COLO829 (cell line): ENCODE data around the gene HOXB8.

Experiments
- DNase-seq: peaks from one replicate; pipeline ENCODE4 v3.0.0; 2012; ENCODE audit warnings: low spot score

Gene HOXB8

DNA sequence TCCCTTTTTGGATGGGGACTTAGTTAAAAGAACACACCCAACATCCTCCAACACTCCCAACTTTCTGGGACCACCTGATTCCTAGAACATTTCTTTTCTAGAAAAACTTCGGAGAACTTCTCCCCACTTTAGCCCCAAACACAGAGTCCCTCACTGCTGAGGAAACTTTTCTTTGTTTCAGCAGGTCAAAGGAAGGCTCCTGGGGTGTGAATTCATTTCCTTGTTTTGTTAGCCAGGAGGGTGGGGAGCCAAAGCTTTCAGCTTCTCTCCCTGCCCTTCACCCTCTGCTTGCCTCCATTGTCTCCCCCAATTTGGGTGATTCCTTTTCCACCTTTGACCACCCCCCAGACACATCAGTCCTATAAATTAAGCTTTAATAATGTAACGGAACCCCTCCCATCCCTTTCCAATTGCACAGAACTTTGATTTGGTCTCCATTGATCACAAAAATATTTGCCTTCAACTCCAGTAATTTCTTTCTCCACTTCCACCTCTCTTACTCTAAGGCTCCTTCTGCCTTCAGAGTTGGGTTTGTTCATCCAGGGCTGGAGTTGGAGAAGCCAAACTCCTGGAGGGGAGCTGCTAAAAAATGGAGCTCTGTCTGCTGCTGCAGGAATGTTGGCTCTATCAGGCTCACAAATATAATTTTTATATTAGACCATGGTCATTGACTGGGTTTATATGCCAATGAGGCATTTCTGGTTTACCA, 47.3 kb downstream of the HOXB8 start:
- DNase-seq, result no peak

GRCh38 chr17:48567209-48567608, 47.9 kb downstream of the HOXB8 start:
- no peak for DNase-seq

DNA sequence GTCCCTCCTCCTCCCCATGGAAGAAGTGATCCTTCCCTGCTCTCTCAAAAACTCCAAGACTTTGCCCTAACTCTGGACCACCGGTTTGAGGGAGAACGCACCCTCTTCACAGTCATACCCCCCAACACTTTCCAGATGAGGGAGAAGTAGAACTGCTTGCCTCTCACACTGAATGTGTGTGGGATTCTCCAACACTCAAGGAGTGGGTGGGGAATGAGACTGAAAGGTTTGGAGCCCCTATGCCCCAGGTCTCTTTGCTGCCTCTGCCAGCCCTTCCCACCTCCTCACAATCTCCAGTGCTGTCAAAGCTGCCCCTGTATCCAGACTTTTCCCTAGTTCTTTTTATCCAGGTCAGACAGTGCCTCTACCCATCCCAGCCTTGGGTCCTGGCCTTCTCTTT, 48.4 kb downstream of the HOXB8 start:
- no peak for DNase-seq

DNA sequence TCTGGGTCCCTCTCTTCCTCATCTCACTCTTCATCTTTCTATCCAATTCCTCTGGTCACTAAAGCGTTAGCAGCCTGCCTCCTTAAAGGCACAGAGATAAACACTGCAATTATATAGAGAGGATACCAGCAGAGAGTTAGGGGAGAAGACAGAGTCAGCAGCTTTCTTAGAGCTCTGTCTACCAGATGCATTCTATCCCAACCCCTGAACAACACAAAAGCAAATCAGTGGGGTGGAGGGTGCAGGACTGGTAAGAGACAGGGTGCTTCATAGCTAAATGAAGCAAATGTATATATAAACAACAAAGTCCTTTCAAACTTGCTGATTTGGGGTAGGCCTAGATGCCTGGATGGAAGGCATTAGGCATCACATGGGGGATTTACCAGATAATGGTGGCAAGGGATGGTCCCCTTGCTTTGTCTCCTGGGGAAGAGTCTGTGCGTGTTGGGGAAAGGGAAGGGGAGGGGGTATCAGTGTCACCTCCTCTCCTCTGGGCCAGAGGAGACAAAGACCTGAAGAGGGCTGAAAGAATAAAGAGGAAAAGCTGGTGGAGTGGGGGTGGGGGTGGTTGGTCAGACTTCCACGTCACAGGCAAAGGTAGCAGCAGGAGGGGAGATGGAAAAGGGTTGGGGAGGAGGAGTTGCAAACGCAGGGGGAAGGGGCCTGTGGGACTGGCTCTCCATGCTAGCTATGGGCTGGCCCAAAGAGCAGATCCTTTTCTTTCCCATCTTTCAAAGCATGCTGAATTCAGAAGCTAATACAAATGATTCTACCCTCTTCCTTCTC, 49.0 kb downstream of the HOXB8 start:
- DNase-seq, result no peak

- no peak for DNase-seq
Measured at GRCh38 chr17:48565022-48565554, 50.0 kb downstream of the HOXB8 start.

GRCh38 chr17:48564188-48565021, 50.7 kb downstream of the HOXB8 start:
- no peak for DNase-seq

DNA sequence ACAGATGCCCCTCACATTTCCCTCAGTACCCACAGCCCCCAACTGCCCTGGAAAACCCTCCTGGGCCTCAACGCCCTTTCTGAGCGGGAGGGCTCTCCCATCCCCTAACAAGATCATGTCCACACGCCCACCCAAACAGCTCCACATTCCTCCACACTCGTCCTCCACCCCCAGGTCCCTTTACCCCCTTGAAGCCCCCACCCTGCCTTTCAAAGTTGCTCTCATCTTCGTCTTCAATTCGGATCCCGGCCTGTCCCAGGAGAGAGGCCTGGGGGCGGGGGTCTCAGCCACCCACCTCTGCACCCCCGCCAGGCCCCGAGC, 51.3 kb downstream of the HOXB8 start:
- DNase-seq, result no peak

- no peak for DNase-seq
Measured at GRCh38 chr17:48563385-48563838, 51.7 kb downstream of the HOXB8 start.

- no peak for DNase-seq
Measured at GRCh38 chr17:48562934-48563333, 52.2 kb downstream of the HOXB8 start.
